ENCODE measurements around the gene IL1RAPL2. TPM values are rescaled to one million over a fixed set of nuclear protein-coding genes. Genes with fewer than 3 reads are reported as not detected.
"Not testable (repeated sequence)": the region's sequence is repeated elsewhere in the genome, so short reads cannot be mapped to it uniquely, and the experiment has no call there.

The IL1RAPL2 gene
- total RNA-seq, 1 donor from 2014 or later, result 1.0 TPM

DNA sequence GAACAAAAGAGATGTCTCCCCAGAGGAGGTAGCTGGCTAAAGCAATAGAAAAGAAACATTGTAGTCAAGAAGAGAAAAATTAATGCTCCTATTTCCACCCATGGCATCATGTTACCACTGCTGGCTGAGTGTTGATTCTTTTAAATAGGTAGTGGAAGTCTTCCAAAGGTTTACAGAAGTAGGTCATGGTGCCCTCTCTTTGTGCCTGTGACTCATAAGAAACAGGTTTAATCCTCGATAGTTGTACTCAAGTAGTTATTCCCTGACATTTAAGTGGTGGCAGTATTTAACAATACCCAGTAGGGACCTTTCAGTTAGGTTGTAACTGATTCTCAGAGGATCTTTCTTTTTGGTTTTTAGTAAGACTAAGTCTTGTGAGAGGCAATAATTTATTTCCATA is 406.7 kb downstream of the IL1RAPL2 start:
- no peaks in the 10 kb centered on the region for H3K27me3 ChIP-seq (ENCODE audit: control insufficient read depth in 3 of 3, insufficient read depth in 3 of 3, low read length in 3 of 3)
- no peak overlapping the region for H3K4me3 ChIP-seq (ENCODE audit: low read length in 3 of 3)
- no peaks in the 10 kb centered on the region for H3K36me3 ChIP-seq (ENCODE audit: control insufficient read depth in 3 of 3, insufficient read depth in 3 of 3, low read length in 3 of 3)
- H3K9me3 ChIP-seq (ENCODE audit: control insufficient read depth in 3 of 3, low read length in 3 of 3), result no peaks in the 10 kb centered on the region
- H3K4me1 ChIP-seq (ENCODE audit: control insufficient read depth in 3 of 3, insufficient read depth in 3 of 3, low read length in 3 of 3), result no peaks in the 10 kb centered on the region
- no peak overlapping the region for H3K9ac ChIP-seq (ENCODE audit: low read depth in 1 of 3, low read length in 3 of 3)
- no peak overlapping the region for H3K27ac ChIP-seq (ENCODE audit: low read depth, low read length)

DNA sequence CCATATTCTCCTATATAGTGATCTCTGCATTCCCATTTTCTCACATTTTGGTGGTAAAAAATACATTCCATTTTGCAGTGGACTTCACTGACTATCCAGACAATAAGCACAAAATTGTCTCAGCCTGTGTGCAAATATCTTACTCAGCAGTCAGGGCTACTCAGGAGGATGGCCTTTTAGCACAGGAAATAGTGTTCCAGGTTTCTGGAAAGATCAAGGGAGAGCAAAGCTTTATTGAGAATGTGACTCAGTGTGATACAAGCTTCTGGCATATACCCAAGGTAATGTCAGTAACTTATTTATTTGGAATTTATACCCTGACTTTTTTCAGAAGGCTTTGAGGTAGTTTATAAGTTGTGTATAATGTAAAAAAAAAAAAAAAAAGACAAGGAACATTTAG is 421.1 kb downstream of the IL1RAPL2 start:
- no peaks in the 10 kb centered on the region for H3K4me1 ChIP-seq (ENCODE audit: control insufficient read depth in 3 of 3, insufficient read depth in 3 of 3, low read length in 3 of 3)

DNA sequence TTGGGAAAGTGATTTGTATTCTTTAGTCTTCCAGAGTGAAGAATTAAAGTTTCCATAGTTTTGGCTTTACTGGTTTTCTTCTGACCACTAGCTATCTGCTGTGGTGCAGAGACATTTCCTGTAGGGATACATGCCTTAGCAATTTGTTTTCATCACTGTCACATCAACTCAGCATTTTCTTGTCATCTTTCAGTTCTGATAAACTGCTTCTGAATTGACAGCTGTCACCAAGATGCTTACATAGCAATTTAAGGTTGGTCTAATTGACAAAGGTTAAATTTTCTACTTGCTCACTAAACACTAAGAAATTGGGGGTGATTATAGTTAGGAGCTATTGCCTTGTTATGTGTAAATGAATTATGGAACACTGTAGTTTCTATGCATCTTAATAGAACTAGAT is 422.0 kb downstream of the IL1RAPL2 start:
- Histone ChIP-seq H3K4me3 (ENCODE audit: low read length in 3 of 3) (no peak overlapping the region), H3K27me3 (ENCODE audit: control insufficient read depth in 3 of 3, insufficient read depth in 3 of 3, low read length in 3 of 3) (no peaks in the 10 kb centered on the region), H3K4me1 (ENCODE audit: control insufficient read depth in 3 of 3, insufficient read depth in 3 of 3, low read length in 3 of 3) (no peaks in the 10 kb centered on the region), H3K36me3 (ENCODE audit: control insufficient read depth in 3 of 3, insufficient read depth in 3 of 3, low read length in 3 of 3) (no peaks in the 10 kb centered on the region), H3K27ac (ENCODE audit: low read depth, low read length) (no peak overlapping the region), H3K9me3 (ENCODE audit: control insufficient read depth in 3 of 3, low read length in 3 of 3) (no peaks in the 10 kb centered on the region), H3K9ac (ENCODE audit: low read depth in 1 of 3, low read length in 3 of 3) (no peak overlapping the region)

More for the DNA sequence above, 421.1 kb downstream of the IL1RAPL2 start:
- Histone ChIP-seq H3K9ac (ENCODE audit: low read depth in 1 of 3, low read length in 3 of 3) (no peak overlapping the region), H3K9me3 (ENCODE audit: control insufficient read depth in 3 of 3, low read length in 3 of 3) (no peaks in the 10 kb centered on the region), H3K4me3 (ENCODE audit: low read length in 3 of 3) (no peak overlapping the region), H3K27ac (ENCODE audit: low read depth, low read length) (no peak overlapping the region), H3K36me3 (ENCODE audit: control insufficient read depth in 3 of 3, insufficient read depth in 3 of 3, low read length in 3 of 3) (no peaks in the 10 kb centered on the region), H3K27me3 (ENCODE audit: control insufficient read depth in 3 of 3, insufficient read depth in 3 of 3, low read length in 3 of 3) (no peaks in the 10 kb centered on the region)

DNA sequence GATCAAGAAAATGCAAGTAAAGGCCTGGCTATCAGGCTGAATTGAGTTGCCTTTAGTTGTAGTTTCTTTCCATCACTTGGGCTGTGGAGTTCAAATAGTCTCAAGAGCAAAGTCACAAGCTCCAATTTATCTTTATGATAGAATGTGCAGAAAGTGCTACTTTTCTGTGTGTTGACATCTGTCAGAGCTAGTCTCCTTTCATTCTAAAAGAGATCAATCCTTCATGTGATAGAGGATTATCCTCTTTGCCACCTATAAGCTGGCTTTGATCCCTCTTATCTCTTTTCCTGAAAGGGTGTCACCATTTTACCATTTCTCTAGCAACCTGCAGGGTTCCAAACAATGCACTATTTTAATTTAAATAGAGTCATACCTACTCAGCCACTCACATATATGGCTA is 429.5 kb downstream of the IL1RAPL2 start:
- Histone ChIP-seq H3K4me1 (ENCODE audit: control insufficient read depth in 3 of 3, insufficient read depth in 3 of 3, low read length in 3 of 3) (no peaks in the 10 kb centered on the region), H3K9ac (ENCODE audit: low read depth in 1 of 3, low read length in 3 of 3) (no peak overlapping the region), H3K27ac (ENCODE audit: low read depth, low read length) (no peak overlapping the region), H3K27me3 (ENCODE audit: control insufficient read depth in 3 of 3, insufficient read depth in 3 of 3, low read length in 3 of 3) (no peaks in the 10 kb centered on the region), H3K36me3 (ENCODE audit: control insufficient read depth in 3 of 3, insufficient read depth in 3 of 3, low read length in 3 of 3) (no peaks in the 10 kb centered on the region), H3K4me3 (ENCODE audit: low read length in 3 of 3) (no peak overlapping the region), H3K9me3 (ENCODE audit: control insufficient read depth in 3 of 3, low read length in 3 of 3) (no peaks in the 10 kb centered on the region)

DNA sequence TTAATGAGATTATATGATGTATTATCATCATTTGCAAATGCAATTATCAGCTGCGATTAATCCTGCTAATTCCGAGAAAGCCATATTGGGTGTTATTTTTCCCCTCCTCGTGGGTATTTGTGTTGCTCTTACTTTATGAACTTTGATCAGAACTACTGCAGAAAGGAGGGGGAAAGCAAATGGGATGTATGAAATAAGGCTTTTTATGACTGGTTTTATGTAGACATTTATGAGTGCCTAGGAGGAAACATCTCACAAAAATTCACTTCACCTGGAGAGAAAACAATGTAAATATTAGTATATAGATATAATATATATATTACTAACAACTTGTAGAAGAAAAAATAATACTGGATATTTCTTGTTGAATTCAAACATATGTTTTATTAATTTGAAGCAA is 440.1 kb downstream of the IL1RAPL2 start:
- no peak overlapping the region for H3K27ac ChIP-seq (ENCODE audit: low read depth, low read length)
- no peak overlapping the region for H3K9ac ChIP-seq (ENCODE audit: low read depth in 1 of 3, low read length in 3 of 3)
- H3K4me1 ChIP-seq (ENCODE audit: control insufficient read depth in 3 of 3, insufficient read depth in 3 of 3, low read length in 3 of 3), result no peaks in the 10 kb centered on the region
- H3K9me3 ChIP-seq (ENCODE audit: control insufficient read depth in 3 of 3, low read length in 3 of 3), result no peaks in the 10 kb centered on the region
- H3K36me3 ChIP-seq (ENCODE audit: control insufficient read depth in 3 of 3, insufficient read depth in 3 of 3, low read length in 3 of 3), result no peaks in the 10 kb centered on the region
- no peaks in the 10 kb centered on the region for H3K27me3 ChIP-seq (ENCODE audit: control insufficient read depth in 3 of 3, insufficient read depth in 3 of 3, low read length in 3 of 3)
- no peak overlapping the region for H3K4me3 ChIP-seq (ENCODE audit: low read length in 3 of 3)

DNA sequence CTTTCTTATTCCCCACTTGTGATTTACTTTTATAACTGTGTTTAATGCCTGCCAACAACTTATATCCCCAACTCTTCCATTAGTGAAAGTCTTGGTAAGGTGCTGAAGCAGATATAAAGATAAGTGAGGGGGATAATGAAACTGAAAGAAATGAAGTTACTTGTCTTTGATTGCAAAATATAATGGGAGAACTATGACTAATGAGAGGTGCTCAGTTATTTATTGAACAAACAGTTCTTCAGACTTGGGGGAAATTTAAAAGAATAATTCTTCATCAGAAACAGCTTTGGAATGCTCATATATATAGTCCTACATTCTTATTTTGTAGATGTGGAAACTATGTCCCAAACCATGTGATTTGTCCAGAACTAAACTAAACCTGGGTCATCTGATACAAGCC is 441.0 kb downstream of the IL1RAPL2 start:
- no peak overlapping the region for H3K27ac ChIP-seq (ENCODE audit: low read depth, low read length)
- H3K9me3 ChIP-seq (ENCODE audit: control insufficient read depth in 3 of 3, low read length in 3 of 3), result no peaks in the 10 kb centered on the region
- no peak overlapping the region for H3K9ac ChIP-seq (ENCODE audit: low read depth in 1 of 3, low read length in 3 of 3)
- no peaks in the 10 kb centered on the region for H3K4me1 ChIP-seq (ENCODE audit: control insufficient read depth in 3 of 3, insufficient read depth in 3 of 3, low read length in 3 of 3)
- no peak overlapping the region for H3K4me3 ChIP-seq (ENCODE audit: low read length in 3 of 3)
- no peaks in the 10 kb centered on the region for H3K27me3 ChIP-seq (ENCODE audit: control insufficient read depth in 3 of 3, insufficient read depth in 3 of 3, low read length in 3 of 3)
- no peaks in the 10 kb centered on the region for H3K36me3 ChIP-seq (ENCODE audit: control insufficient read depth in 3 of 3, insufficient read depth in 3 of 3, low read length in 3 of 3)

DNA sequence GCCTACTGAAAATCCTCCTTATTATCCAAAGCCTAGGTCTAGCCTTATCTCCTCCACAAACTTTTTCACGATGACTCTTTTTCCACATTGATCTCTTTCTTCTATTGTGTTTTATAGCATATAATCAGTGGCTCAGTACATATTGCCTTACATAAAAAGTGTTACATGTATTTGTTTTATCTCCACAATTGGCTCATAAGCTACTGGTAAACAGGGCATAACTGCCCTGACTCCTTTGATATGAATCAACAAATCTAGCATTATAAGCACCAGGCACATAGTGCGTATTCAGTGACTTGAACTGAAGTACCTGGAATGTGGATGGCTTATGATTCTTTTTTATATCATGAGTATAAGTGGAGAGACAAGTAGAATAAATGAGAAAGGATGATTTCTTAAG is 447.7 kb downstream of the IL1RAPL2 start:
- no peak overlapping the region for H3K27ac ChIP-seq (ENCODE audit: low read depth, low read length)
- H3K4me1 ChIP-seq (ENCODE audit: control insufficient read depth in 3 of 3, insufficient read depth in 3 of 3, low read length in 3 of 3), result no peaks in the 10 kb centered on the region
- no peak overlapping the region for H3K4me3 ChIP-seq (ENCODE audit: low read length in 3 of 3)
- no peak overlapping the region for H3K9ac ChIP-seq (ENCODE audit: low read depth in 1 of 3, low read length in 3 of 3)
- no peaks in the 10 kb centered on the region for H3K27me3 ChIP-seq (ENCODE audit: control insufficient read depth in 3 of 3, insufficient read depth in 3 of 3, low read length in 3 of 3)
- H3K36me3 ChIP-seq (ENCODE audit: control insufficient read depth in 3 of 3, insufficient read depth in 3 of 3, low read length in 3 of 3), result no peaks in the 10 kb centered on the region
- no peaks in the 10 kb centered on the region for H3K9me3 ChIP-seq (ENCODE audit: control insufficient read depth in 3 of 3, low read length in 3 of 3)

DNA sequence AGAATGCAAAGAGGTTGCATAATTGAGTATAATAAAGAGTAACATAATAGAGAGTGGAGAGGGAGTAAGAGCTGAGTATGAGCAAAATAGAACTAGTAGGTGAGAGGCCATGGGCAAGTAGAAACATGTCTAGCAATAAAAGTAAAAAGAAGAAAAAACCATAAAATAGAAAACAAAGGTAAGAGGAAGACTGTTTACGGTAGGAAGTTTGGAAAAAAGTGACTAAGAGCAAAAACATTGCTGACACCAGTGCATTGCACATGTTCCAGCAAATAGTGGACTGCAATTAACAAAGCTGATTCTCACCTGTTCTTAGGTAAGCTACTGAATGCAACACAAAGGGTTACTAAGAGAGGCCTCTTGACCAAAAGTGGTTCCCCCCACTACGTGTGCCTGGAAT is 451.6 kb downstream of the IL1RAPL2 start:
- H3K36me3 ChIP-seq (ENCODE audit: control insufficient read depth in 3 of 3, insufficient read depth in 3 of 3, low read length in 3 of 3), result no peaks in the 10 kb centered on the region
- H3K4me1 ChIP-seq (ENCODE audit: control insufficient read depth in 3 of 3, insufficient read depth in 3 of 3, low read length in 3 of 3), result peaks cover 0 to 4% (median 0%) of the 10 kb centered on the region in 3 donors
- no peak overlapping the region for H3K4me3 ChIP-seq (ENCODE audit: low read length in 3 of 3)
- H3K9ac ChIP-seq (ENCODE audit: low read depth in 1 of 3, low read length in 3 of 3), result no peak overlapping the region
- no peaks in the 10 kb centered on the region for H3K27me3 ChIP-seq (ENCODE audit: control insufficient read depth in 3 of 3, insufficient read depth in 3 of 3, low read length in 3 of 3)
- no peak overlapping the region for H3K27ac ChIP-seq (ENCODE audit: low read depth, low read length)
- H3K9me3 ChIP-seq (ENCODE audit: control insufficient read depth in 3 of 3, low read length in 3 of 3), result no peaks in the 10 kb centered on the region

DNA sequence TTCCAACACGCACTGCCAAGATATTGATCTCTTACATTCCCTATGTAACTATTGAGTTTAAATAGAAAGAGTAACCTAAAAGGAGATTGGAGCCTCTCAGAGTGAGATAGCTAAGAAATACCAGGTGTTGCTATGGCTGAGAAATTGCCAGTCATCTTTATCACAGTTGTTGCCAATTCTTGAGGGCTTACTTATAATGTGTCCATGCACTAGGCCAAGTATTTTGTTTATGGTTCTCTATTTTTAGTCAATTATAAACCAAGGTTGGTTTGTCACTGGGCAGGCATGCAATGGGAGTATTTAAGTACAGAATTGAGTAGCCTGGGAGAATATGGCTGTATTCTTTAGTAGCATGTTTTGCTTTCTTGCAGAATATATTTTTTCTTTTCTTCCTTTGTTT is 452.9 kb downstream of the IL1RAPL2 start:
- Histone ChIP-seq H3K4me1 (ENCODE audit: control insufficient read depth in 3 of 3, insufficient read depth in 3 of 3, low read length in 3 of 3) (peaks cover 0 to 4% (median 0%) of the 10 kb centered on the region in 3 donors), H3K9me3 (ENCODE audit: control insufficient read depth in 3 of 3, low read length in 3 of 3) (no peaks in the 10 kb centered on the region), H3K4me3 (ENCODE audit: low read length in 3 of 3) (no peak overlapping the region), H3K36me3 (ENCODE audit: control insufficient read depth in 3 of 3, insufficient read depth in 3 of 3, low read length in 3 of 3) (no peaks in the 10 kb centered on the region), H3K27ac (ENCODE audit: low read depth, low read length) (no peak overlapping the region), H3K27me3 (ENCODE audit: control insufficient read depth in 3 of 3, insufficient read depth in 3 of 3, low read length in 3 of 3) (no peaks in the 10 kb centered on the region), H3K9ac (ENCODE audit: low read depth in 1 of 3, low read length in 3 of 3) (no peak overlapping the region)

DNA sequence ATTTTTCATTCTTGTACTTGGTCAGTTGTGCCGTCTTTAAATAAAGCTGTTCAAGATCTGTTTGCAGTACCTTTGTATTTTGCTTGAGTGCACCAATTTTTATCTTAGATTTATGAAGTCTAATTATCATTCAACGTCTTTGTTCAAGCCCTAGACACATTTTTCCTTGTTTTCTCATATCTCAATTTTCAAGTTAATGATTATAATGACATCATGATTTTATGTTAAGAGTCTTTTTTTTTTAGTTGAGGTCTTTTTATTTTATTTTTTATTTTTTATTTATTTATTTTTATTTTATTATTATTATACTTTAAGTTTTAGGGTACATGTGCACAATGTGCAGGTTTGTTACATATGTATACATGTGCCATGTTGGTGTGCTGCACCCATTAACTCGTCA is 463.0 kb downstream of the IL1RAPL2 start:
- H3K4me1 ChIP-seq (ENCODE audit: control insufficient read depth in 3 of 3, insufficient read depth in 3 of 3, low read length in 3 of 3); H3K9ac ChIP-seq (ENCODE audit: low read depth in 1 of 3, low read length in 3 of 3); H3K27ac ChIP-seq (ENCODE audit: low read depth, low read length); H3K36me3 ChIP-seq (ENCODE audit: control insufficient read depth in 3 of 3, insufficient read depth in 3 of 3, low read length in 3 of 3); H3K9me3 ChIP-seq (ENCODE audit: control insufficient read depth in 3 of 3, low read length in 3 of 3); H3K4me3 ChIP-seq (ENCODE audit: low read length in 3 of 3); H3K27me3 ChIP-seq (ENCODE audit: control insufficient read depth in 3 of 3, insufficient read depth in 3 of 3, low read length in 3 of 3): not testable (repeated sequence)

Data from skeletal muscle tissue (tissue), 4 donors.